ENCODE data around the gene MOCS1. TPM values are rescaled to one million over a fixed set of nuclear protein-coding genes. Genes with fewer than 3 reads are reported as not detected.

MOCS1 gene
- total RNA-seq, 1 donor from 2014 or later = 3.8 TPM

- peaks cover 33% of the 10 kb centered on the region for H3K27me3 Mint-ChIP-seq (ENCODE audit: low read depth)
- no peaks in the 10 kb centered on the region for H3K36me3 Mint-ChIP-seq
- DNase-seq (ENCODE audit: low spot score in 2 of 2, unreplicated experiment in 2 of 2) = no peak
- no peak overlapping the region for H3K4me3 Mint-ChIP-seq
- no peak overlapping the region for H3K27ac Mint-ChIP-seq
- TF ChIP-seq CTCF (IDR thresholded peaks at IDR 0.05; ENCODE audit: unreplicated experiment) = no peak
- no peaks in the 10 kb centered on the region for H3K4me1 Mint-ChIP-seq
- peaks cover 16% of the 10 kb centered on the region for H3K9me3 Mint-ChIP-seq
These were observed 22.7 kb upstream of the MOCS1 start for GRCh38 chr6:39956936-39957335.

DNA sequence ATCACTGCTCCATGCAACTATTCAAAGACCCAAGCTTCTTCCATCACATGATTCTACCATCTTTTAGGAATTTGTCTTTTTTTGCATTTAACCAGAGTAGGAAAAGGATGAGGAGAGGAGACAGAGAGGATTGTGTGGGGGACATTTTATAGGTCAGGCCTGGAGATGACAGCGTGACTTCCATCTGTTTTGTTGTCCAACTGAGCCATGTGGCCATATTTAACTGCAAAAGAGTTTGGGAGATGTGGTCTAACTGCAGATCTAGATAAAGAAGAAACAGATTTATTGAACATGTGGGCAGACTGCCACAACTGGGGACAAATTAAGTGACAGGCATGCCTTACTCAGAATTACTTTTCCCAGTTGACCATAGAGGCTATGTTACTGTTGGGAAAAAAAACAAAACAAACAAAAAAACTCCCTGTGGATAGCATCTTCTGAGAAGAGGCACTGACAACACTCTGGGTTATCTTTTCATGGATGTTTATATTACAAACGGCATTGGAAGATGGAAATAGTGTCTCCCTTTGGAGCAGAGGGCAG is 18.9 kb upstream of the MOCS1 start:
- Mint-ChIP-seq H3K4me1 (no peaks in the 10 kb centered on the region), H3K36me3 (no peaks in the 10 kb centered on the region), H3K27me3 (ENCODE audit: low read depth) (peaks cover 24% of the 10 kb centered on the region), H3K27ac (no peak overlapping the region), H3K4me3 (no peak overlapping the region), H3K9me3 (peaks cover 16% of the 10 kb centered on the region)
- TF ChIP-seq CTCF (IDR thresholded peaks at IDR 0.05; ENCODE audit: unreplicated experiment) = no peak
- DNase-seq (ENCODE audit: low spot score in 2 of 2, unreplicated experiment in 2 of 2) = no peak

DNA sequence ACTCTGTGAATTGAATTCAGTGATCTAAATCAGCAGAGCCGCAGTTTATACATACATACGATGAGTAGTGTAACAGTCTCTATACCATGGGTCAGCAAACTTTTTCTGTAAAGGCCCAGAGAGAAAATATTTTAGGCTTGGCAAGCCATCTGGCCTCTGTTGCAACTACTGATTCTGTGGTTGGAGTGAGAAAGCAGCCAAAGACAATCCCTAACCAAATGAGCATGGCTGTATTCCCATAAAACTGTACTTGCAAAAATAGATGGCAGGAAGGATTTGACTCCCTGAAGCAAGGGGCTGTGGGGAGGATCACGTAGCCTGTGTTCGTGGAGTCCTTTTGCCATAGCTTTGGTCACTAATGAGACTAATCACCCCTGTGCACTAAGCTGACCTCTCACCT is 17.9 kb upstream of the MOCS1 start:
- no peak overlapping the region for H3K4me3 Mint-ChIP-seq
- TF ChIP-seq CTCF (IDR thresholded peaks at IDR 0.05; ENCODE audit: unreplicated experiment) = no peak

DNA sequence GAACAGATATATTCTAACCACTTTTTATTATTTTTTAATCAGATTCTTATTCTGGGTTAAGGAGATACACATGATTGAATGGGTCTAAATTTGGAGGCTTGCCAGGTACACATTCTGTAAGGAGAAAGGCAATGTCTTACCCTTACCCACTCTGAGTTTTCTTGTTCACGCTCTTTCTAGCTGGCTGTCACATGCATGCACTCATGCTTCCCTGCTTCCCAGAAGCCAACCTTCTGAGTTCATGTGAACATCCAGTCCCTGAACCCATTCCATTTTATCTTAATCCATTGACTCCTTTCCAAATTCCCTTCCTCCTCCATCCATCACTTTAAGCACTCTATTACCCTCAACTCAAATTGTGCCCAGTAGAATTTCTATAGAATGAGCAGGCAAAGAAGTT is 17.5 kb upstream of the MOCS1 start:
- TF ChIP-seq CTCF (IDR thresholded peaks at IDR 0.05; ENCODE audit: unreplicated experiment) = no peak
- H3K4me3 Mint-ChIP-seq = no peak overlapping the region
- no peak for DNase-seq (ENCODE audit: low spot score in 2 of 2, unreplicated experiment in 2 of 2)
- no peak overlapping the region for H3K27ac Mint-ChIP-seq
- no peaks in the 10 kb centered on the region for H3K4me1 Mint-ChIP-seq
- no peaks in the 10 kb centered on the region for H3K36me3 Mint-ChIP-seq
- H3K27me3 Mint-ChIP-seq (ENCODE audit: low read depth) = peaks cover 21% of the 10 kb centered on the region
- H3K9me3 Mint-ChIP-seq = peaks cover 11% of the 10 kb centered on the region

More for the DNA sequence above, 17.9 kb upstream of the MOCS1 start:
- Mint-ChIP-seq H3K27ac (no peak overlapping the region), H3K4me1 (no peaks in the 10 kb centered on the region), H3K27me3 (ENCODE audit: low read depth) (peaks cover 24% of the 10 kb centered on the region), H3K36me3 (no peaks in the 10 kb centered on the region), H3K9me3 (peaks cover 15% of the 10 kb centered on the region)
- no peak for DNase-seq (ENCODE audit: low spot score in 2 of 2, unreplicated experiment in 2 of 2)

DNA sequence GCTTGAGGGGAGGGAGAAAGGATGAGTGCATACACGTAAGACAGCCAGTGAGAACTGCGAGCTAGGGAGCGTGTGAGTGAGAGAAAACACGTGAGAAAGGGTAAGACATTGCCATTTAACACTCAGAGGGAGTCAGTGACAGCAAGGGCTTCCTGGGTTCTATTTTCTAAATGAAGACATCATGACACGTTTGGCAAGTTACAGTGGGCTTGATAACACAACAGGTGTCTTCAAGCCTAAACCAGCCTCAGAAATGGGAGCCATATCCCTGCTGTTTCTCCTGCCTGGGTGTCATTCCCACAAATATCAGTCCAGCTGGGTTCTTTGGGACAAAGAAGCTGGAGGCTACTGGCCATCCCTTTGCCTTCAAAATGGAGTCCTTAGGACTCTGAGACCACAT is 16.9 kb upstream of the MOCS1 start:
- Mint-ChIP-seq H3K4me3 (no peak overlapping the region), H3K9me3 (peaks cover 11% of the 10 kb centered on the region), H3K36me3 (no peaks in the 10 kb centered on the region), H3K27me3 (ENCODE audit: low read depth) (peaks cover 18% of the 10 kb centered on the region), H3K27ac (no peak overlapping the region), H3K4me1 (no peaks in the 10 kb centered on the region)
- no peak for DNase-seq (ENCODE audit: low spot score in 2 of 2, unreplicated experiment in 2 of 2)
- TF ChIP-seq CTCF (IDR thresholded peaks at IDR 0.05; ENCODE audit: unreplicated experiment) = no peak

Measured in mesothelial cell of epicardium (in vitro differentiated cells).